Measurements from ENCODE around the gene P3H1. TPM values are rescaled to one million over a fixed set of nuclear protein-coding genes. Genes with fewer than 3 reads are reported as not detected.
A peak's percentile ranks its signal among the peaks of the same experiment; 100 is the strongest.

The P3H1 gene
- total RNA-seq, 4 donors from 2014 or later = 3.0 to 7.0 (median 5.6) TPM

DNA sequence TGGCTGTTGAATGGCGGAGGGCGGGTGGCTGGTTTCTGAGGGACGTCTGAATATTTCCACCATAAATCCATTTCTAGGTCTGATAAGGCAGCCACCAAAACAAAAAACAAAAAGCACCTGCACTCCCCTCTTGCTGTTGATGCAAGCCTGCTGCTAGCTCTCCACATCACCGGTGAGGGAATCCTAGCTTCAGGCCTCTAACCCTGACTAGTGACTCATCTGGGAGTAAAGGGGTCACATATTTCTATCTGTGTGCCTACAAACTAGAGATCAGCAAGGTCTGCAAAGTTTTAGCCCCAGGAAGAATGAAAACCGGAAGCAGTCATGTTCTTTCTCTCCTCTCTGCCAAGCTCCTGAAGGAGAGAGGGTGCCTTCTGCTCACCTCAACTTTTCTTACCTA lies 39.8 kb upstream of the P3H1 start:
- ATAC-seq = no peak
- Histone ChIP-seq H3K4me3 (no peak overlapping the region), H3K27me3 (no peaks in the 10 kb centered on the region), H3K36me3 (no peaks in the 10 kb centered on the region), H3K27ac (no peak overlapping the region), H3K9me3 (no peaks in the 10 kb centered on the region), H3K4me1 (peaks cover 0 to 4% of the 10 kb centered on the region in 2 donors)
- TF ChIP-seq CTCF (IDR thresholded peaks at IDR 0.05 in 4 of 5, conservative IDR thresholded peaks at IDR 0.05 in 1 of 5) (no peak), POLR2A (IDR thresholded peaks at IDR 0.05) (no peak)
- in situ Hi-C loops (cut with MboI; ENCODE audit: low sequenced_read_pairs in 4 of 4) (no loop called here), intact Hi-C loops (cut with DNase I; ENCODE audit: low total_unique reads) (no loop called here)
- no peak for DNase-seq

- Histone ChIP-seq H3K4me1 (peaks cover 0 to 4% of the 10 kb centered on the region in 2 donors), H3K4me3 (no peak overlapping the region), H3K27me3 (no peaks in the 10 kb centered on the region), H3K9me3 (no peaks in the 10 kb centered on the region), H3K27ac (no peak overlapping the region), H3K36me3 (no peaks in the 10 kb centered on the region)
- in situ Hi-C loops (cut with MboI; ENCODE audit: low sequenced_read_pairs in 4 of 4) (no loop called here), intact Hi-C loops (cut with DNase I; ENCODE audit: low total_unique reads) (no loop called here)
- ATAC-seq = no peak
- no peak for TF ChIP-seq POLR2A (IDR thresholded peaks at IDR 0.05)
- no peak for TF ChIP-seq CTCF (IDR thresholded peaks at IDR 0.05 in 4 of 5, conservative IDR thresholded peaks at IDR 0.05 in 1 of 5)
- no peak for DNase-seq
These were observed 39.3 kb upstream of the P3H1 start for GRCh38 chr1:42806171-42806570.

GRCh38 chr1:42801832-42802473 lies 35.1 kb upstream of the P3H1 start:
- peaks cover 0 to 4% of the 10 kb centered on the region in 2 donors for H3K4me1 ChIP-seq
- ATAC-seq = peak in 1 of 2 donors; percentile 33
- no peak for DNase-seq
- intact Hi-C loops (cut with DNase I; ENCODE audit: low total_unique reads) (no loop called here), in situ Hi-C loops (cut with MboI; ENCODE audit: low sequenced_read_pairs in 4 of 4) (no loop called here)
- H3K27me3 ChIP-seq = no peaks in the 10 kb centered on the region
- TF ChIP-seq POLR2A (IDR thresholded peaks at IDR 0.05) (no peak), CTCF (IDR thresholded peaks at IDR 0.05 in 4 of 5, conservative IDR thresholded peaks at IDR 0.05 in 1 of 5) (no peak)
- no peak overlapping the region for H3K4me3 ChIP-seq
- no peaks in the 10 kb centered on the region for H3K36me3 ChIP-seq
- H3K9me3 ChIP-seq = no peaks in the 10 kb centered on the region
- H3K27ac ChIP-seq = no peak overlapping the region

DNA sequence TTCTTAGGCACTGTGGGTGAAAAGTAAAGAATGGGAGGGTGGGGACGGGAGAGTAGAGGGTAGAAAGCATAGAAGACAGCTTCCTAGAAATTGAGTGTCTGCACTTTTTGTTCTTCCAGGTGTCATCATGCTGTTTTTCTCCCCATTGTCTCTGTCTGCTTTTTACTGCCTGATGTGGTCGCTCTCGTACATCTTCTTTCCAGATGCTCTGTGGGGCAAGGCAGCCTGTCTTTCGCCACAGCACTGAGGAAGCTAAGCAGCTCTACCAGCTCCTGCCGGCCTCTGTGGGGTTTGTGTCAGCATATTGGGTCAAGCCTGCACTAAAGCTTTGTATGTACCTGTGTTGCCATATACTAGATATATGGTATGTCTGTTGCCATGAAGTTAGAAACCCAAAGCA lies 31.2 kb upstream of the P3H1 start:
- Histone ChIP-seq H3K4me3 (no peak overlapping the region), H3K4me1 (no peaks in the 10 kb centered on the region), H3K9me3 (no peaks in the 10 kb centered on the region), H3K27me3 (no peaks in the 10 kb centered on the region), H3K27ac (no peak overlapping the region), H3K36me3 (no peaks in the 10 kb centered on the region)
- no peak for TF ChIP-seq POLR2A (IDR thresholded peaks at IDR 0.05)
- no peak for TF ChIP-seq CTCF (IDR thresholded peaks at IDR 0.05 in 4 of 5, conservative IDR thresholded peaks at IDR 0.05 in 1 of 5)
- no peak for DNase-seq
- in situ Hi-C loops (cut with MboI; ENCODE audit: low sequenced_read_pairs in 4 of 4) = loop anchor here in 2 of 4 donors (25.0 kb wide), 1 partner anchor 264 kb away; no protein-coding TSS in a partner anchor
- intact Hi-C loops (cut with DNase I; ENCODE audit: low total_unique reads) = no loop called here
- ATAC-seq = no peak

GRCh38 chr1:42797414-42797813 lies 30.6 kb upstream of the P3H1 start:
- intact Hi-C loops (cut with DNase I; ENCODE audit: low total_unique reads) (no loop called here), in situ Hi-C loops (cut with MboI; ENCODE audit: low sequenced_read_pairs in 4 of 4) (loop anchor here in 2 of 4 donors (25.0 kb wide), 1 partner anchor 265 kb away; no protein-coding TSS in a partner anchor)
- Histone ChIP-seq H3K9me3 (no peaks in the 10 kb centered on the region), H3K4me1 (no peaks in the 10 kb centered on the region), H3K27me3 (no peaks in the 10 kb centered on the region), H3K36me3 (no peaks in the 10 kb centered on the region), H3K27ac (no peak overlapping the region), H3K4me3 (no peak overlapping the region)
- ATAC-seq (no peak), DNase-seq (no peak)
- TF ChIP-seq POLR2A (IDR thresholded peaks at IDR 0.05) (no peak), CTCF (IDR thresholded peaks at IDR 0.05 in 4 of 5, conservative IDR thresholded peaks at IDR 0.05 in 1 of 5) (no peak)

Measured in gastrocnemius medialis (tissue), 4 donors.